Erythroblast (primary cell): Measurements from ENCODE around the gene CRYBG3.

Source experiments
- GATA1 ChIP-seq: IDR thresholded peaks from 2 replicates; pipeline ENCODE4 v1.6.1; 2011; ENCODE audit warnings: low read depth, mild to moderate bottlenecking, control low read depth, low read length, moderate library complexity
- POLR2A ChIP-seq: IDR thresholded peaks from 2 replicates; pipeline ENCODE4 v1.6.1; 2011; ENCODE audit warnings: mild to moderate bottlenecking, low read length

- TF ChIP-seq POLR2A (no peak), GATA1 (no peak)
These were observed 481 bp upstream of the CRYBG3 start for GRCh38 chr3:97821287-97821773.
